Activated CD8-positive, alpha-beta memory T cell treated with anti-CD3 and anti-CD28 coated beads for 48 hours (primary cell): ENCODE results near the gene SYT2.
"Not testable (repeated sequence)": the region's sequence is repeated elsewhere in the genome, so short reads cannot be mapped to it uniquely, and the experiment has no call there.

ENCODE experiments used
- DNase-seq, 3 experiments: peaks; one replicate each; pipeline ENCODE4 v3.0.0-alpha.2; 2020; ENCODE audit warnings: low read depth in 2 of 3, low spot score in 2 of 3

The SYT2 gene

DNA sequence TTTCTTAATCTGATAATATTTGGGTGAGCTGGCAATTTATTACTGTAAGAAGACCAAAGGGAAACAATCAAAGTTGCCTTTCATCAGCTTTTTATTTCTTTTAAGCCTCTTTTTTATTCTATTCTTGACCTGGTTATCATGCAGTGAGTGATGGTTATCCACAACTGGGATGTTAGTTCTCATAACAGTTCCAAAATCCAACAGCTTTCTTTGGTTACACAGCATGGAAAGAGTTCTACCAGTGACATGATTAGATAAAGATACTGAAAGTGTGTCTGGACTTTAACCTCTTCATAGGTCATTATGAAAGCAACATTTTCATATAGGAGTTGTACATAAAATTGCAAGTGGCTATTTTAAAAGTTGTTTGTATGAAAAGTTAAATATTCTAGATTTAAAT lies 163.0 kb downstream of the SYT2 start:
- no peak for DNase-seq

DNA sequence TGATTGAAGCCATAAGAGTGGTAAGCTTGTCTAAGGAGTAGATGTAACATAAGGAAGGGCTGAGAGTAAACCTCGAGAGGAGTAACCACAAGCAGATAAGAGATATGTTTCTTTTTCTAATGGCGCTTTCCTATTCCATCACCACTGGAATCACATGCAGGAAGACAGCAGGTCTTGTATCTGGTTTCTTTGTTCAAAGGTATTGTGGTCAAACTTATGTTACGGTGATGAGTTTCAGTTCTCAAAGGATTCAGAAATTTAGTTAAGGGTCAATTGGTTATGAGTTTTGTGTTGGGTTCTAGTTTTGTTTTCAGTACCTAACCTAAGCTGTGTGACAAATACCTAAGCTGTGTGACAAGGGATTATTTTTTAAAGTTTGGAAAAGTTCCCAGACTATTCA lies 163.5 kb downstream of the SYT2 start:
- not testable (repeated sequence) for DNase-seq

DNA sequence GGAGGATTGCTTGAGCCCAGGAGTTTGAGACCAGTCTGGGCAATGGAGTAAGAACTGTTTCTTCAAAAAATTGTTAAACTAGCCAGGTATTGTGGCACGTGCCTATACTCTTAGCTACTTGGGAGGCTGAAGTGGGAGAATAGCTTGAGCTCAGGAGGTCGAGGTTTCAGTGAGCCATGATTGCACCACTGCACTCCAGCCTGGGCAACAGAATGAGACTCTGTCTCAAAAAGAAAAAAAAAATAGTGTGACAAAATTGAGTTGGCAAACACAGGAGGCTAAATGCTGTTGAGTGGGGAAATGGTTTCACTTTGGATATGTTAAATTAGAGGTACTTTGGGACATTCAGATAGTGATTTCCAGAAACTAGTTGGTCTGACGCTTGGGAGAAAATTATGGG lies 163.9 kb downstream of the SYT2 start:
- not testable (repeated sequence) for DNase-seq

DNA sequence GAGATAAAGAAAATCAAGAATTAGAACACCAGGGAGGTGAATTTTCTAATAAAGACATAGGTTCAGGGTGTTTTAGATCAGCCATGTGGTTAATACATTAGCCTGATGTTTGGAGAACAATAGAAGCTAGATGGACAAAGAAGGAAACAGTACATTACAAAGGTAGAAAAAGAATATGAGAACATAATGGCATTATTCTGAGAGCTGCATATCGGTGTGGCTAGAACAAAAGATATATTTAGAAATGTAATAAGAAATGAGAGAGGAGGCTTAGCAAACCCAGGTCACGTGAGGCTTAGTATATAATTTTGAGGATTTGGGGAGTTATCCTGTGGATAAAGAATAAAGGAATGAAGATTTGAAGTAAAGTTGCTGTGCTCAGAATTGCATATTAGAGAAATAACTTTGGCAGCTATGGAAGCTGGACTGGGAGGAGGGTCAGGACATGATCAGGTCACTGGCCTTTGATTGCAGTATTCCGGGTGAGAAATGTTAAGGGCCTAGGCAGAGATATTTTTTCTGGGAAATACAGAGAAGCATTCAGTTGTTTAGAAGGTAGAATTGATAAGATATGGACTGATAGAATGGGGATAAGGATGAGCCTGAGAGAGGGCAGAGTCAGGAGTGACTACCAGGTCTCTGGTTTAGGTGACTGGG lies 164.5 kb downstream of the SYT2 start:
- not testable (repeated sequence) for DNase-seq

DNA sequence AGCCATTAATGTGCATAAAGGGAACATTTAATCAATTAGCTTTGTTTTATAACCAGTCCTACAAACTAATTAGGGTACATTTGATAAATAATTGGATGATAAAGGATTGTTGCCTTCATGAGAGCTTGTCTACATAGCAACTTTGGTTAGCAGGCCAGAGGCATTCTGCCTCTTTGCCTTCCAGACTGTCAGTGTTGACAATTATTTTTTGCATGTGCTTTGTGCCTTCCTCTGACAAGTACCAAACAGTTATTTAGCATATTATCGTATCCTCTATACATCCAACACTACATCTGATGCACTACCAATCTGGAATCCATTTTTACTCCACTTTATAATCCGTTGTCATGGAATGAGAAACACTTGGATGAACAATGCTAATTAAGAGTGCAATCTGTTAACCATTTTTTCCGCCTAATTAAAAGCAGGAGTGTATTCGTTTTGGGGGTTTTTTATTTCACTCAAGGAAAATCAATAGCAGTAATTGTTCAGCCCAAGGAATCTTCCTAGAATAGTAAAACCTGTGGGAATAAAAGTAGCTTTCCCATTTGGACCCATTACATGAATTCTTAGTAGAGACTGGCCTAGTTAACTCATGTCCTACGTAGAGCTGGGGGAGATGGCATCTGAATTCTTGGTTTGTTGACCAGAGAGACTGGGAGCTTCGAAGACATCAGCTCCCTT lies 165.3 kb downstream of the SYT2 start:
- not testable (repeated sequence) for DNase-seq

DNA sequence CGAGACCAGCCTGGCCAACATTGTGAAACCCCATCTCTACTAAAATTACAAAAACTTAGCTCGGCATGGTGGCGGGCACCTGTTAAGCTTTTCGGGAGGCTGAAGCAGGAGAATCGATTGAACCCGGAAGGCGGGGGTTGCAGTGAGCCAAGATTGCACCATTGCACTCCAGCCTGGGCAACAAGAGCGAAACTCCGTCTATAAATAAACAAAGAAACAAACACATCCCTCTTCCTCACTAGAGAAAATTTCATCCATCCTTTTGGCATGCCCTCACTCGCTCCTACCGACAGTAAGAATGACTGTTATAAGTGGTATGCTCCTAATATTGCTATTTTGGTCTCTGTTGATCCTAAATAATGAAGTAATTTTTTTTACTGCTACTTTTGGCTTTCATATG lies 166.7 kb downstream of the SYT2 start:
- DNase-seq: not testable (repeated sequence)

DNA sequence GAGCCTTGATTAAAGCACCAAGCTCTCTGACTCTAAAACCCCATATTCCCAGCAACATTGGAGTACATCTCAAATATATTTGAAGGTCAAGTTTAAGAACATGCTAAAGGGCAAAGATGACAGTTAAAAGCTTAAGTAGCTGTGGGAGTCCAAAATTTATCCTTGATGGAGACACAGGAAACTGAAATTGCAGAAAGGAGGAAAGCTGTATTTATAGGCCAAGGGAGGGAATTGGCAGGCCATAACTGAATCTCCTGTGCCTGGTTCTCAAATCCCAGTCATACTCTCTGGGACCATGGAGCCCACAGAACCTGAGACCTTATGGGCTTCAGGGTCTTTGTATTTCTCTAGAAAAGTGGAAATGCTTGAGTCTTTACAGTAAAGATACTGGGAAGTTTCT lies 167.8 kb downstream of the SYT2 start:
- not testable (repeated sequence) for DNase-seq

DNA sequence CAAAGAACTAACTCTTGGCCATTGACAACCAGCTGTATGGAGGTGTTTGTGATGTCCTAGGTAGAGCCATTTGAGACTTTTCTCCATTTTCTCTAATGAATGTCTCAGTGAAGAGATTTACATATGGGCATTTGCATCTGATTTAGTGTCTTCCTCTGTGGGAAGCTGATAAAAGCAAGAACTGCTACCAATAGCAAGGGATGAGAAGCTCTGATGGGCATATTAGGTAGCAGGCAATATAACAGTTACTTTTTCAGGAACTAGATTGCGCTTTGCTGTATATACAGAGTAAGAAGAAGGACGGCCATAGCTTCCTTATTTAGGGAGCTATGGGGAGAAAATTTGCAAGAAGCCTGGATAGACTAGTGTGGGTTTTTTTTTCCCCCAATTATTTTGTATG lies 169.4 kb downstream of the SYT2 start:
- not testable (repeated sequence) for DNase-seq
